Measurements from ENCODE around the gene DENND6A. TPM values are rescaled to one million over a fixed set of nuclear protein-coding genes. Genes with fewer than 3 reads are reported as not detected.

Gene DENND6A
- total and polyA plus RNA-seq, 7 donors, result 6.0 to 51.7 (median 23.8) TPM

DNA sequence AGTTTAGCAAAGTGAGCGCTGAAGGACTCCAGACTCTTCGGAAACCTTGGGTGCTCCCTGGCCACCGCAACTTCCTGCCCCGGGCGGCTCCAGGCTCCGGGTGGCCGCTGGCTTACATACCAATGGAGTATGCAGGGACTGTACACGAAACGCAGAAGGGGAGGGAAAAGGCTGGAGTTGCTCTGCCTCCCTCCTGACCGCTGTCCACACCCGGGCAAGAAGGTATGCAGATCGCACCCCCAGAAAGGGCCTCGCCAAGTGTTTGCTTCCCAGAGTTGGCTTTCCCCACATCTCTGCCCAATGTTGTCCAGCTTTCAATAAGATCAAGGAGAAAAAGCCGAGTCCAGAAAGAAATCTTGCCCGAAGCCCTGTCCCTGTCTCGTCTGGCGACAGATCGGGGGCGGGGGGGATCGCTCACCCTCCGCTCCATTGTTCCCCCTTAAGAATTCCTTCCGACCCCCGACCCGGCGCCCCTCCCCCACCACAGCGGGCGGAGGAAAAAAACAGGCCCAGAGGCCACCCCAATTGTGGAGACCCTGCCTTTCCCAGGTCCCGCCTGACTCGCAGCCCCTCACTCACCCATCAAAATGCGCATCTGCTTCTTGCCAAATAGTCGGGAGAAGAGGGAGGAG is 96.3 kb downstream of the DENND6A start:
- Histone ChIP-seq H3K4me3 (peak overlapping the region; percentile 77 to 85 (median 79)), H3K27ac (peak overlapping the region; percentile 94 to 99 (median 98)), H3K27me3 (no peaks in the 10 kb centered on the region), H3K4me1 (peaks cover 0 to 55% (median 49%) of the 10 kb centered on the region in 4 donors), H3K36me3 (no peaks in the 10 kb centered on the region), H3K9me3 (no peaks in the 10 kb centered on the region)
- peak; percentile 94 for DNase-seq
- TF ChIP-seq EP300 (IDR thresholded peaks at IDR 0.05) (no peak), CTCF (IDR thresholded peaks at IDR 0.05) (no peak), POLR2A (IDR thresholded peaks at IDR 0.05) (peak; percentile 11 to 49), POLR2AphosphoS5 (IDR thresholded peaks at IDR 0.05) (peak; percentile 33 to 77 (median 58))
- intact Hi-C loops (cut with DNase I), result loop anchor here (1.0 to 5.0 kb wide), 4 partner anchors 41 to 429 kb away; partner anchors contain the start of genes DENND6A, IL17RD and SLMAP
- WGBS, 2 donors, result 0% methylated on average over 31 of the region's 31 CpGs

DNA sequence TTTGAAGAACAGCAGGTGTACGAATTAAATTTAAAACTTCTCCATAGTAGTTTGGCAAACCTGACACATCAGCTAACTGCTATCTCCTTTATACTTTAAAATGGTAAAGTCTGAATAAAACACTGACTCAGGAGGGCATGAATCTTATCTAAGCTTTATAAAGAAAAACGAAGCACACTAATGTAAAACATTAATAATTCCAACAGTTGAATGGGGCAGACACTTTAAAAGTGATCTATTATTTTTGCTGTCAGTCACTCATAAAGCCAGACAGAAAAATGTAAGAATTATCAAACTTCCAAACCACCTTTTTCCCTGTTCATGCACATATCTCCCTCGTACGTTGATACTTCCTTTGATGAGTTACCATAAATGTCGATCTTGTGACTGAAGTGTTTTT is 98.3 kb downstream of the DENND6A start:
- no peaks in the 10 kb centered on the region for H3K36me3 ChIP-seq
- DNase-seq, result no peak
- 15 to 57% methylated on average over 5 of the region's 5 CpGs for WGBS, 2 donors
- peak overlapping the region in 2 of 4 donors; percentile 77 to 79 for H3K4me3 ChIP-seq
- H3K4me1 ChIP-seq, result peaks cover 0 to 56% (median 49%) of the 10 kb centered on the region in 4 donors
- intact Hi-C loops (cut with DNase I), result no loop called here
- H3K27me3 ChIP-seq, result no peaks in the 10 kb centered on the region
- no peaks in the 10 kb centered on the region for H3K9me3 ChIP-seq
- H3K27ac ChIP-seq, result peak overlapping the region in 3 of 4 donors; percentile 94 to 99 (median 97)
- no peak for TF ChIP-seq POLR2A (IDR thresholded peaks at IDR 0.05)
- no peak for TF ChIP-seq CTCF (IDR thresholded peaks at IDR 0.05)
- no peak for TF ChIP-seq POLR2AphosphoS5 (IDR thresholded peaks at IDR 0.05)
- TF ChIP-seq EP300 (IDR thresholded peaks at IDR 0.05), result no peak

GRCh38 chr3:57594144-57594543 is 98.7 kb downstream of the DENND6A start:
- DNase-seq, result no peak
- intact Hi-C loops (cut with DNase I), result no loop called here
- H3K27ac ChIP-seq, result peak overlapping the region in 3 of 4 donors; percentile 94 to 99 (median 97)
- H3K9me3 ChIP-seq, result no peaks in the 10 kb centered on the region
- TF ChIP-seq CTCF (IDR thresholded peaks at IDR 0.05) (no peak), POLR2A (IDR thresholded peaks at IDR 0.05) (no peak), POLR2AphosphoS5 (IDR thresholded peaks at IDR 0.05) (no peak), EP300 (IDR thresholded peaks at IDR 0.05) (no peak)
- H3K27me3 ChIP-seq, result no peaks in the 10 kb centered on the region
- H3K4me1 ChIP-seq, result peaks cover 0 to 57% (median 49%) of the 10 kb centered on the region in 4 donors
- H3K4me3 ChIP-seq, result no peak overlapping the region
- H3K36me3 ChIP-seq, result no peaks in the 10 kb centered on the region
- WGBS, 2 donors, result 63 to 82% methylated on average over 4 of the region's 4 CpGs

DNA sequence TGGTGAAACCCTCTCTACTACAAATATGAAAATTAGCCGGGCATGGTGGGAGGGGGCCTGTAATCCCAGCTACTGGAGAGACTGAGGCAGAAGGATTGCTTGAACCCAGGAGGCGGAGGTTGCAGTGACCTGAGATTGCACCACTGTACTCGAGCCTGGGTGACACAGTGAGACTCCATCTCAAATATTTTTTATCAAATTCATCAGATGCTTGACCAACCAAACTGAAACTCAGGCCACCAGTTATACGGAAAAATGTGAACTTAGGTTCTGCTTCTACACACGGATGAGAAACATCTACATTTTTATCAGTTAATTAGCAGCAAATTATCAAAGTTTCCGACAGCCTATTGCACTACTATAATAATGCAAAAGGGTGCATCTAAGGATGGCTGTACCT is 100.6 kb downstream of the DENND6A start:
- no peaks in the 10 kb centered on the region for H3K36me3 ChIP-seq
- intact Hi-C loops (cut with DNase I), result no loop called here
- no peaks in the 10 kb centered on the region for H3K27me3 ChIP-seq
- H3K4me1 ChIP-seq, result peaks cover 0 to 50% (median 44%) of the 10 kb centered on the region in 4 donors
- WGBS, 2 donors, result 69 to 70% methylated on average over 6 of the region's 6 CpGs
- H3K27ac ChIP-seq, result peak overlapping the region in 1 of 4 donors; percentile 7
- H3K4me3 ChIP-seq, result no peak overlapping the region
- H3K9me3 ChIP-seq, result no peaks in the 10 kb centered on the region
- DNase-seq, result no peak
- TF ChIP-seq POLR2A (IDR thresholded peaks at IDR 0.05), result no peak
- TF ChIP-seq EP300 (IDR thresholded peaks at IDR 0.05), result no peak
- TF ChIP-seq CTCF (IDR thresholded peaks at IDR 0.05), result no peak
- TF ChIP-seq POLR2AphosphoS5 (IDR thresholded peaks at IDR 0.05), result no peak

Data from sigmoid colon (tissue), 7 donors.